Measurements from ENCODE around the gene PLPPR1.

Gene PLPPR1

GRCh38 chr9:101225271-101225670 is 196.7 kb downstream of the PLPPR1 start:
- Histone ChIP-seq H3K4me3 (no peak overlapping the region), H3K27ac (no peak overlapping the region)
- no peak for DNase-seq

DNA sequence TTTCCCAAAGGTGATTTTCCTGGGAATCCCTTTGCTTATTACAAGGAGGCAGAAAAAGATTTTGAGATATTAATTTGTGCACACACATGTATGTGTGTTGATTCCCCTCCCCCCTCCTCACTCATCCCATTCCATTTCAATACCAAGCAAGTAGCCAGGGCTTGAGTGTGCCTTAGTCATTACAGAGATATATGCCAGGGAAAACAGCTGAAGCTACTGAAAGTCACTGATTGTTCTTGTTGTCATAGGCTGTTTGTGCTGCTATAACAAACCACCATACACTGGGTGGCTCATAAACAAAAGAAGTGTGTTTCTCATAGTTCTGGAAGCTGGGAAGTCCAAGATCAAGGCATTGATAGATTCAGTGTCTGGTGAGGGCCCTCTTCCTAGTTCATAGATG is 197.6 kb downstream of the PLPPR1 start:
- Histone ChIP-seq H3K4me1 (no peaks in the 10 kb centered on the region), H3K27ac (no peak overlapping the region), H3K36me3 (no peaks in the 10 kb centered on the region), H3K9me3 (no peaks in the 10 kb centered on the region), H3K4me3 (no peak overlapping the region), H3K27me3 (no peaks in the 10 kb centered on the region)
- DNase-seq = no peak
- intact Hi-C loops (cut with DNase I; ENCODE audit: low total_unique reads) = no loop called here
- TF ChIP-seq CTCF (IDR thresholded peaks at IDR 0.05) = no peak

More at GRCh38 chr9:101225271-101225670, 196.7 kb downstream of the PLPPR1 start:
- TF ChIP-seq CTCF (IDR thresholded peaks at IDR 0.05) = no peak
- Histone ChIP-seq H3K4me1 (no peaks in the 10 kb centered on the region), H3K9me3 (no peaks in the 10 kb centered on the region), H3K36me3 (no peaks in the 10 kb centered on the region), H3K27me3 (no peaks in the 10 kb centered on the region)
- intact Hi-C loops (cut with DNase I; ENCODE audit: low total_unique reads) = no loop called here

DNA sequence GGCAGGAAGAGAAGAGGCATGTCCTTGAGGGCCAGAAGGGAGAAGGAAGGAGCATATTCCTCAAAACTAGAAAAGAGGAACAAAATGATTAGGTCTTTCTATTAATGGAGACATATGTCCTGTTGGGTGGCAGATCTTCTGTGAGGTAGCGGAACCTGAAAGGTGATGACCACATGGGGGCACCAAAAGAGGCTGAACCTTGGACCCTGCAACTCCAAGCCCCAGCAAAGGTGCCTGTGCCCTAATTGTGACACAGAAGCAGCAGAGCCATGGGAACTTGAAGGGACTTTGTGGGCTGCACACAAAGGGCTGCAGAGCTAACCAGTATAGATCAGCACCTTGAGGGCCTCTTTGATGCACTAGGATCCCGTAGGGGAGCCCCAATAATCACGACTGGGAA is 198.3 kb downstream of the PLPPR1 start:
- H3K27ac ChIP-seq = no peak overlapping the region
- intact Hi-C loops (cut with DNase I; ENCODE audit: low total_unique reads) = no loop called here

DNA sequence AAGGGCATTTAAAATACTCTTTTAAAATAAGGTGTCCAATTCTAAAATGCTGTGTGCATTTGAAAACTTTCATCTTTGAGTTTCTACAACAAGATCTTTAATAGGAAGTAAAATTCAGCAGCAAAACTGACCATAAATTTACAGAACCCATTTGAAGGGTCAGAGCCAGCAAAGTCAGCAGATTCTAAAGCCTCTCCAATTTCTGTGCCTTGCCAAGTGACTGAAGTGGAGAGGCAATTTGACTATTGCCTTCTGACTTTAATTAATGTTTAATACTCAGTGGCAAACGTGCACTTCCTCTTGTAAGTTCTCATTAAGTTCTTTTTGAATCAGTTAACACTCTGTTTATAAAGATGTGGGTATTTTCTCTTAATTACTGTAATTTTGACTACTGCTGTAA is 201.1 kb downstream of the PLPPR1 start:
- DNase-seq = no peak
- no peaks in the 10 kb centered on the region for H3K4me1 ChIP-seq
- no peaks in the 10 kb centered on the region for H3K9me3 ChIP-seq
- H3K27ac ChIP-seq = no peak overlapping the region
- H3K27me3 ChIP-seq = no peaks in the 10 kb centered on the region
- intact Hi-C loops (cut with DNase I; ENCODE audit: low total_unique reads) = no loop called here
- no peak for TF ChIP-seq CTCF (IDR thresholded peaks at IDR 0.05)
- no peak overlapping the region for H3K4me3 ChIP-seq
- no peaks in the 10 kb centered on the region for H3K36me3 ChIP-seq

More for the DNA sequence above, 198.3 kb downstream of the PLPPR1 start:
- TF ChIP-seq CTCF (IDR thresholded peaks at IDR 0.05) = no peak
- no peaks in the 10 kb centered on the region for H3K9me3 ChIP-seq
- H3K27me3 ChIP-seq = no peaks in the 10 kb centered on the region
- H3K4me1 ChIP-seq = no peaks in the 10 kb centered on the region
- H3K4me3 ChIP-seq = no peak overlapping the region
- H3K36me3 ChIP-seq = no peaks in the 10 kb centered on the region
- DNase-seq = no peak

DNA sequence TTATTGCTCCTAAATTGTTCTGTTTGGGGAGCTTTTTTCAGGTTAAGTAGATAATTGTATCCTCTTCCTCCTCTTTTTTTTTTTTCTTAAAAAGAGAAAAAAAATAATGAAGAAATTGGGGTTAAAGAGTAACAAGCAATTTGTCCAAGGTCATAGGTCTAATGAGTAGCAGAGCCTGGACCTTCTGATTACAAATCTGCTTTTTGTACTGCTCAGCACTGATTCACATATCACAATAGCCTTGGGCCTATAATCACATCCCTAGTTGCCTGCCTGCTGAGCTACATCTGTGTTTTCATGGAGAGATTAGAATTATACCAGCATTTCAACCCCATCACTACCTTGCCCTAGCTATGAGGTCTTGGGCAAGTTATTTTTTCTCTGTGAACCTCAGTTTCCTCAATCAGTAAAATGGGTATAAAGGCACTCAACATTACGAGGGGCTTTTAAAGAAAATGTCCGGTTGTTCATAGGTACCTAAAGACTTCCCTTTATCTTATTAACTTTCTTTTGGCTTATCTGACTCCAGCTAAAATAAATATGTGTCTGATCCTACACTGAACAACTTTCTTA is 204.0 kb downstream of the PLPPR1 start:
- TF ChIP-seq CTCF (IDR thresholded peaks at IDR 0.05) = no peak
- intact Hi-C loops (cut with DNase I; ENCODE audit: low total_unique reads) = no loop called here

More for the DNA sequence above, 204.0 kb downstream of the PLPPR1 start:
- no peak overlapping the region for H3K4me3 ChIP-seq
- H3K27ac ChIP-seq = no peak overlapping the region
- H3K4me1 ChIP-seq = no peaks in the 10 kb centered on the region
- no peaks in the 10 kb centered on the region for H3K9me3 ChIP-seq
- no peaks in the 10 kb centered on the region for H3K36me3 ChIP-seq
- H3K27me3 ChIP-seq = no peaks in the 10 kb centered on the region
- DNase-seq = no peak

All from tibial artery (tissue), 4 donors.